Tibial nerve (tissue), 4 donors: ENCODE results near the gene THBS2. TPM values are rescaled to one million over a fixed set of nuclear protein-coding genes. Genes with fewer than 3 reads are reported as not detected.
A peak's percentile ranks its signal among the peaks of the same experiment; 100 is the strongest.

Source experiments
- DNase-seq, 2 donors: peaks; one replicate each; pipeline ENCODE4 v3.0.0-alpha.2; 2019; ENCODE audit warnings: low spot score in 2 of 2
- H3K27ac ChIP-seq, 4 donors: fragments of 200-600 bp; sonication (generic) in 3 of 4; one replicate each; pipeline ENCODE4 v1.5.1; 2017 to 2019; ENCODE audit warnings: mild to moderate bottlenecking in 1 of 4
- H3K27me3 ChIP-seq, 2 donors: fragments of 200-600 bp; sonication (generic) in 1 of 2; one replicate each; pipeline versions ENCODE4 v1.5.1 to v1.6.0; 2017 to 2019
- H3K36me3 ChIP-seq, 3 donors: fragments of 200-600 bp; sonication (generic); one replicate each; pipeline ENCODE4 v1.5.1; 2018 to 2019
- H3K4me1 ChIP-seq, 4 donors: fragments of 200-600 bp; sonication (generic) in 3 of 4; one replicate each; pipeline ENCODE4 v1.5.1; 2017 to 2019
- H3K4me3 ChIP-seq, 4 donors: fragments of 200-600 bp; sonication (generic) in 3 of 4; one replicate each; pipeline ENCODE4 v1.5.1; 2017 to 2019; ENCODE audit warnings: mild to moderate bottlenecking in 1 of 4, moderate library complexity in 1 of 4
- H3K9me3 ChIP-seq, 4 donors: fragments of 200-600 bp; sonication (generic) in 3 of 4; one replicate each; pipeline ENCODE4 v1.5.1; 2017 to 2019
- CTCF ChIP-seq, 5 experiments: fragments of 200-600 bp in 3 of 5; fragments of 450-650 bp in 2 of 5; sonication (generic) in 3 of 5; IDR thresholded peaks; one replicate each; pipeline ENCODE4 v1.5.1; 2016 to 2019; ENCODE audit warnings: antibody characterized with exemption in 5 of 5, mild to moderate bottlenecking in 3 of 5, moderate library complexity in 2 of 5
- EP300 ChIP-seq, 2 donors: sonication (generic); formaldehyde crosslinking; IDR thresholded peaks; one replicate each; pipeline ENCODE4 v1.6.1; 2017; ENCODE audit warnings: antibody characterized with exemption in 2 of 2, mild to moderate bottlenecking in 1 of 2
- POLR2A ChIP-seq, 2 donors: fragments of 450-650 bp; IDR thresholded peaks; one replicate each; pipeline ENCODE4 v1.6.1; 2017; ENCODE audit warnings: antibody characterized with exemption in 2 of 2, mild to moderate bottlenecking in 2 of 2, moderate library complexity in 2 of 2
- WGBS, 2 donors: methylation state at CpG; one replicate each; pipeline ENCODE4 v1.1.5; 2018; 5-methylcytosine and 5-hydroxymethylcytosine counted together
- total RNA-seq, 4 donors: library from RNA; depleted of rRNA; stranded (reverse); fragments of >200 nt; gene quantifications; one replicate each; pipeline ENCODE4 v1.1.0, GENCODE V29; 2016

The THBS2 gene
- total RNA-seq, 4 donors from 2014 or later, result 39.5 to 107 (median 82.7) TPM

GRCh38 chr6:169234634-169235033 lies 19.0 kb downstream of the THBS2 start:
- Histone ChIP-seq H3K4me1 (peaks cover 0 to 20% (median 0%) of the 10 kb centered on the region in 4 donors), H3K27ac (no peak overlapping the region), H3K4me3 (no peak overlapping the region), H3K36me3 (peaks cover 0 to 80% (median 0%) of the 10 kb centered on the region in 3 donors), H3K9me3 (no peaks in the 10 kb centered on the region), H3K27me3 (no peaks in the 10 kb centered on the region)
- WGBS, 2 donors, result 86 to 92% methylated on average over 17 to 18 of the region's 18 CpGs
- no peak for TF ChIP-seq POLR2A (IDR thresholded peaks at IDR 0.05)
- TF ChIP-seq EP300 (IDR thresholded peaks at IDR 0.05), result no peak
- TF ChIP-seq CTCF (IDR thresholded peaks at IDR 0.05), result no peak
- DNase-seq, result no peak

GRCh38 chr6:169233832-169234231 lies 19.8 kb downstream of the THBS2 start:
- no peak overlapping the region for H3K4me3 ChIP-seq
- no peak overlapping the region for H3K27ac ChIP-seq
- TF ChIP-seq EP300 (IDR thresholded peaks at IDR 0.05) (no peak), POLR2A (IDR thresholded peaks at IDR 0.05) (no peak), CTCF (IDR thresholded peaks at IDR 0.05) (no peak)
- no peaks in the 10 kb centered on the region for H3K9me3 ChIP-seq
- peaks cover 0 to 72% (median 0%) of the 10 kb centered on the region in 3 donors for H3K36me3 ChIP-seq
- DNase-seq, result no peak
- peaks cover 0 to 28% (median 0%) of the 10 kb centered on the region in 4 donors for H3K4me1 ChIP-seq
- H3K27me3 ChIP-seq, result no peaks in the 10 kb centered on the region
- 95 to 97% methylated on average over 6 of the region's 6 CpGs for WGBS, 2 donors

GRCh38 chr6:169233181-169233580 lies 20.5 kb downstream of the THBS2 start:
- 94 to 98% methylated on average over 13 of the region's 13 CpGs for WGBS, 2 donors
- H3K4me1 ChIP-seq, result peaks cover 0 to 28% (median 0%) of the 10 kb centered on the region in 4 donors
- no peaks in the 10 kb centered on the region for H3K9me3 ChIP-seq
- no peak overlapping the region for H3K4me3 ChIP-seq
- no peak overlapping the region for H3K27ac ChIP-seq
- peaks cover 0 to 69% (median 0%) of the 10 kb centered on the region in 3 donors for H3K36me3 ChIP-seq
- DNase-seq, result no peak
- no peak for TF ChIP-seq CTCF (IDR thresholded peaks at IDR 0.05)
- no peak for TF ChIP-seq EP300 (IDR thresholded peaks at IDR 0.05)
- no peaks in the 10 kb centered on the region for H3K27me3 ChIP-seq

GRCh38 chr6:169232507-169232931 lies 21.1 kb downstream of the THBS2 start:
- peaks cover 0 to 69% (median 0%) of the 10 kb centered on the region in 3 donors for H3K36me3 ChIP-seq
- H3K4me3 ChIP-seq, result no peak overlapping the region
- no peaks in the 10 kb centered on the region for H3K27me3 ChIP-seq
- WGBS, 2 donors, result 78 to 90% methylated on average over 19 to 22 of the region's 22 CpGs
- H3K4me1 ChIP-seq, result peaks cover 0 to 28% (median 0%) of the 10 kb centered on the region in 4 donors
- no peak overlapping the region for H3K27ac ChIP-seq
- H3K9me3 ChIP-seq, result no peaks in the 10 kb centered on the region
- TF ChIP-seq CTCF (IDR thresholded peaks at IDR 0.05) (no peak), EP300 (IDR thresholded peaks at IDR 0.05) (no peak), POLR2A (IDR thresholded peaks at IDR 0.05) (no peak)
- DNase-seq, result no peak

- 92 to 95% methylated on average over 50 to 53 of the region's 55 CpGs for WGBS, 2 donors
- Histone ChIP-seq H3K9me3 (no peaks in the 10 kb centered on the region), H3K27ac (peak overlapping the region in 1 of 4 donors; percentile 73), H3K36me3 (peaks cover 0 to 69% (median 0%) of the 10 kb centered on the region in 3 donors), H3K4me1 (peaks cover 0 to 28% (median 0%) of the 10 kb centered on the region in 4 donors), H3K4me3 (no peak overlapping the region), H3K27me3 (no peaks in the 10 kb centered on the region)
- TF ChIP-seq CTCF (IDR thresholded peaks at IDR 0.05) (no peak), POLR2A (IDR thresholded peaks at IDR 0.05) (no peak), EP300 (IDR thresholded peaks at IDR 0.05) (no peak)
- no peak for DNase-seq
Observed at GRCh38 chr6:169231790-169232506, 21.7 kb downstream of the THBS2 start.
